Naive B cell (primary cell): ENCODE data around the gene C12orf43. TPM values are rescaled to one million over a fixed set of nuclear protein-coding genes. Genes with fewer than 3 reads are reported as not detected.
"Not testable (repeated sequence)": the region's sequence is repeated elsewhere in the genome, so short reads cannot be mapped to it uniquely, and the experiment has no call there.

Experiments used
- ATAC-seq, 2 donors: fragments of 150-1000 bp; cut with Tn5 transposase; 2 replicates each; pipeline ENCODE4 v1.10.0; 2021; ENCODE audit warnings: low read depth in 2 of 2, mild to moderate bottlenecking in 2 of 2, moderate library complexity in 2 of 2
- DNase-seq: peaks from one replicate; pipeline ENCODE4 v3.0.0; 2022
- H3K27ac Mint-ChIP-seq, 6 donors: one replicate each; pipeline ENCODE4 v1.8.0; 2020 to 2022; ENCODE audit warnings: mild to moderate bottlenecking in 6 of 6, mixed read lengths in 6 of 6, moderate library complexity in 5 of 6, inconsistent platforms in 2 of 6
- H3K27me3 Mint-ChIP-seq, 3 donors: one replicate each; pipeline ENCODE4 v1.8.0; 2021 to 2022; ENCODE audit warnings: mixed read lengths in 3 of 3, mild to moderate bottlenecking in 1 of 3
- H3K36me3 Mint-ChIP-seq, 2 donors: one replicate each; pipeline ENCODE4 v1.8.0; 2020 to 2022; ENCODE audit warnings: mixed read lengths in 2 of 2, inconsistent platforms in 1 of 2, mild to moderate bottlenecking in 1 of 2
- H3K4me1 Mint-ChIP-seq, 3 donors: one replicate each; pipeline ENCODE4 v1.8.0; 2020 to 2022; ENCODE audit warnings: mixed read lengths in 3 of 3, inconsistent platforms in 1 of 3, mild to moderate bottlenecking in 1 of 3, moderate library complexity in 1 of 3
- H3K4me3 Mint-ChIP-seq, 8 donors: one replicate each; pipeline ENCODE4 v1.8.0; 2020 to 2022; ENCODE audit warnings: mild to moderate bottlenecking in 8 of 8, mixed read lengths in 8 of 8, moderate library complexity in 8 of 8, inconsistent platforms in 2 of 8
- H3K9me3 Mint-ChIP-seq, 7 donors: one replicate each; pipeline ENCODE4 v1.8.0; 2020 to 2022; ENCODE audit warnings: mixed read lengths in 7 of 7, mild to moderate bottlenecking in 5 of 7, inconsistent platforms in 2 of 7, moderate library complexity in 1 of 7
- polyA plus RNA-seq, 6 donors: library from polyadenylated mRNA; unstranded; fragments of 300-500 nt; fragmentation: Illumina TruSeq; gene quantifications; one replicate each; pipeline ENCODE4 v1.2.3, GENCODE V29; 2021; ENCODE audit warnings: low read depth in 6 of 6

Gene C12orf43
- polyA plus RNA-seq, 6 donors from 2014 or later, result 15.0 to 19.7 (median 18.7) TPM

- peak overlapping the region in 2 of 6 donors; percentile 10 to 34 for H3K27ac Mint-ChIP-seq
- DNase-seq, H3K9me3 Mint-ChIP-seq, H3K36me3 Mint-ChIP-seq, ATAC-seq, H3K4me1 Mint-ChIP-seq, H3K4me3 Mint-ChIP-seq: not testable (repeated sequence)
- H3K27me3 Mint-ChIP-seq, result peaks cover 40 to 62% (median 53%) of the 10 kb centered on the region in 3 donors
Measured at GRCh38 chr12:121047400-121047799, 31.1 kb upstream of the C12orf43 start.

- Mint-ChIP-seq H3K36me3 (no peaks in the 10 kb centered on the region), H3K27me3 (peaks cover 52 to 67% (median 59%) of the 10 kb centered on the region in 3 donors)
- no peak for ATAC-seq
Measured at GRCh38 chr12:121043067-121043466, 26.8 kb upstream of the C12orf43 start.

DNA sequence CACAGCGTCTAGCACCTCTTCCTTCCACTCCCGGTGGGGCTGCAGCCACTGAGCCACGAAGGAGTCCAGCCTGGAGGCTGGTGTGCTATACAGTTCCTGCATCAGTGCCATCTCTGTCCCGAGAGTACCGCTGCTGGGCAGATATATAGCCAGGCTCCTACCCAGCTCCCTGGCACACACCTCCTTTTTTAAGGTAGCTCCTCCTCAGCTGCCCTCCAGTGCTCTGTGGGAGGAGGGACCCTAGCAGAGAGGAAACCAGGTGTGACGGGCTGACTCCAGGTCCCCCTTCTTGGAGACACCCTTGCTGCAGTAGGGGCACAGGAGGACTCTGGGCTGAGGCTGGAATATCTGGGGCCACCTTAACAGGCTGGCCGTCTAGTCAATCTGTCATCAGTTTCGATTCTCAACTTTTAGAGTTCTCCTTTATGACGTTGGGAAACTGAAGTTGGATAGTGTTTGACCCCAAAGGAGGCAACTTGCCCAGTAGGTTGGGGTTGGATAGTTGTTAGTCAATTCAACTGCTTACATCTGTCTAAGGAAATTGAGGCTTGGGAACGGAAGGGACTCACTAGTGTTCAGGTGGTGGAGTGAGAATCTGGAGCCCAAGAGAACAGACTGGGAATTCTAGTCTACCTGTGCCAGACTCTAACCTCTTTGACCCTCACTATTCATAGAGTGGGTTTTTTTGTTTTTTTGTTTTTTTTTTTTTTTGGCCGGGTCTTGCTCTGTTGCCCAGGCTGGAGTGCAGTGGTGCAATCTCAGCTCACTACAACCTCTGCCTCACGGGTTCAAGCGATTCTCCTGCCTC is 22.8 kb upstream of the C12orf43 start, which contains the start of gene OASL:
Gene OASL, minus strand, starts transcription at position 386 of the 808 bp plus-strand sequence. Its CDS starts 275 bp downstream, at position 111.
- no peaks in the 10 kb centered on the region for H3K36me3 Mint-ChIP-seq
- DNase-seq (peak; percentile 53), ATAC-seq (peak; percentile 78 to 81)
- peaks cover 57 to 73% (median 63%) of the 10 kb centered on the region in 3 donors for H3K27me3 Mint-ChIP-seq
- peak within 1 kb of the TSS in 5 of 6 donors; percentile 28 to 89 (median 82) for H3K27ac Mint-ChIP-seq
- peak within 1 kb of the TSS; percentile 78 to 95 (median 93) for H3K4me3 Mint-ChIP-seq
- H3K4me1 Mint-ChIP-seq, result peaks cover 16 to 34% (median 20%) of the 10 kb centered on the region in 3 donors
- H3K9me3 Mint-ChIP-seq, result peaks cover 0 to 5% (median 0%) of the 10 kb centered on the region in 7 donors

More at GRCh38 chr12:121043067-121043466, 26.8 kb upstream of the C12orf43 start:
- Mint-ChIP-seq H3K4me3 (no peak overlapping the region), H3K27ac (no peak overlapping the region), H3K4me1 (peaks cover 12 to 19% (median 14%) of the 10 kb centered on the region in 3 donors), H3K9me3 (peaks cover 0 to 3% (median 0%) of the 10 kb centered on the region in 7 donors)
- DNase-seq, result no peak

DNA sequence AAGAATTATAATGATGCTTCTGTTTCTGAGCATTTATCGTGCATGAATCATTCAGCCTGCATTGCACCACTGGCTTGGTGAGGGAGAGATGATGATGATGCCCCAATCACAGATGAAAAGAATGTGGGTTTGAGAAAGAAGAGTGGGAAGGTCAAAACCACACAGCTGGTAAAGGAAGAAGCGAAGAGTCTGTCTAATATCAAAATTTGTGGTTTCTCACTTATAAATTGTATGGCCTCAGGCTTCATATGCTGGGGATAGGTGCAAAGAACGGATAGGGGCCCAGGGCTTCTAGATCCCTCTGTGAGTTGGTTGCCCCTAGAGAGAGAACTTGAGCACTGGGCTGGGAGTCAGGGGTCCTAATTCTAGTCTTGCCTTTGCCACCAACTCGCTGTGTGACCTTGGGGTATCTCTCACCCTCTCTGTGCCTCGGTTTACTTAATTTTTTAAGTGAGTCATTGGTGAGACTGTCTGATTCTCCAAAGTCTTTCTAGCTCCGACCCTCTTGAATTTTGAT is 20.6 kb upstream of the C12orf43 start:
- Mint-ChIP-seq H3K27ac (peak overlapping the region in 1 of 6 donors; percentile 81), H3K4me3 (peak overlapping the region in 3 of 8 donors; percentile 13 to 18 (median 16)), H3K27me3 (peaks cover 53 to 69% (median 61%) of the 10 kb centered on the region in 3 donors), H3K36me3 (no peaks in the 10 kb centered on the region), H3K4me1 (peaks cover 16 to 34% (median 20%) of the 10 kb centered on the region in 3 donors), H3K9me3 (peaks cover 0 to 5% (median 0%) of the 10 kb centered on the region in 7 donors)
- DNase-seq (no peak), ATAC-seq (no peak)

DNA sequence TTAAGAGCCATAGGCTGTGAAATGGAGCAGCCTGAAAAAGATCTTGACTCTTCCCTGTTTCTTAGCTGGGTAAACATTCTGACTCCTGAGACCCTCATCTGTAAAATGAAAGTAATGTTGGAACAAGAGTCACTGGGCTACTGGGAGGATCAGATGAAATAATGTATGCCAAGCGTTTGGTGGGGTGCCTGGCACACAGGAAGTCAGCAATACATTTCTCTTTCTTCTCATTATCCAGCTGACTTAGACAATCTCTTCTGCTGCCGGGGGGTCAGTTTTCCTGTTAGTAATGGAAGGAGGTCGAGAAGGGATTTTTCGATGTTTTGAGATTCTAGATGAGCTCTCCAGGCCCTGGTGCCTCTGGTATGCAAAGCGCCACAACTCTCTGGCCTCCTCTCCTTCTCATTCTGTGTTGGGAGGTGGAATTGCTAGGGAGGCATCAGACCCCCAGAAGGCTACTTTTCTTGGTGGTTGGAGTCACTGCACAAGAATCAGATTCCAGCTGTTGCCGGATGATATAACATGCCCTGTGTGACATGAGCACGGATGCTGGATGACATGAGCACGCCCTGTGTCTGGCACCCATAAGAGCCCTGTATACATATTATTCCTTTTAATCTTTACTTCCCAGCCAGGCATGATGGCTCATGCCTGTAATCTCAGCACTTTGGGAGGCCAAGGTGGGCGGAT is 18.5 kb upstream of the C12orf43 start:
- Mint-ChIP-seq H3K9me3 (peaks cover 0 to 5% (median 0%) of the 10 kb centered on the region in 7 donors), H3K36me3 (no peaks in the 10 kb centered on the region), H3K4me1 (peaks cover 16 to 32% (median 20%) of the 10 kb centered on the region in 3 donors), H3K27me3 (peaks cover 47 to 63% (median 52%) of the 10 kb centered on the region in 3 donors), H3K27ac (peak overlapping the region in 1 of 6 donors; percentile 76), H3K4me3 (no peak overlapping the region)
- DNase-seq, result no peak
- ATAC-seq, result no peak

DNA sequence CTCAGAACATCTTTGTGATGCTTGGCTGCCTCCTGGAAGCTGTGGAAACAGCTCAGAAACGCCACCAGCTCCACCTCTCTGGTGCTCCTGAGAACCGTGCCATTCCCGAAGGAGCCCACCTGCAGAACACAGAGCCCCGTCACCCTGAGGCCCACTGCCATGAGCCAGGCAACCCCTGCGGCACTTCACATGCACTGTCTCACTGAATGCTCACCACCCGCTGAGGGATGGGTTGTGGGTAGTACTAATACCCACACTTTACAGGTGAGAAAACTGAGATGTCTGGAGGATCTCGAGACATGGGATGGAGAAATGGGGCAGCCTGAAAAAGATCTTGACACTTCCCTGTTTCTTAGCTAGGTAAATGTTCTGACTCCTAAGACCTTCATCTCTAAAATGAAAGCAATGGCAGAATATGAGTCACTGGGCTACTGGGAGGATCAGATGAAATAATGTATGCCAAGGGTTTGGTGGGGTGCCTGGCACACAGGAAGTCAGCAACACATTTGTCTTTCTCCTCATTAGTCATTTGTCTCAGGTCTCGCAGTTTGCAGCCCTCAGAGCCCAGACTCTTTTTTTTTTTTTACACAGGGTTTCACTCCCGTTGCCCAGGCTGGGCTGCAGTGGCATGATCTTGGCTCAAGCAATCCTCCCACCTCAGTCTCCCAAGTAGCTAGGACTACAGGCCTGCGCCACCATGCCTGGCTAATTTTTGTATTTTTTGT is 17.5 kb upstream of the C12orf43 start:
- no peak for ATAC-seq

GRCh38 chr12:121030576-121031212 is 14.4 kb upstream of the C12orf43 start:
- Mint-ChIP-seq H3K27me3 (peaks cover 44 to 65% (median 49%) of the 10 kb centered on the region in 3 donors), H3K4me3 (no peak overlapping the region), H3K27ac (peak overlapping the region in 1 of 6 donors; percentile 46), H3K9me3 (no peaks in the 10 kb centered on the region), H3K4me1 (peaks cover 0 to under 1% (median 0%) of the 10 kb centered on the region in 3 donors), H3K36me3 (no peaks in the 10 kb centered on the region)
- DNase-seq, result no peak
- ATAC-seq, result no peak

More for the DNA sequence above, 17.5 kb upstream of the C12orf43 start:
- Mint-ChIP-seq H3K27ac (no peak overlapping the region), H3K4me3 (no peak overlapping the region), H3K27me3 (peaks cover 39 to 53% (median 46%) of the 10 kb centered on the region in 3 donors), H3K4me1 (peaks cover 12 to 22% (median 13%) of the 10 kb centered on the region in 3 donors), H3K9me3 (peaks cover 0 to 5% (median 0%) of the 10 kb centered on the region in 7 donors), H3K36me3 (no peaks in the 10 kb centered on the region)
- no peak for DNase-seq

DNA sequence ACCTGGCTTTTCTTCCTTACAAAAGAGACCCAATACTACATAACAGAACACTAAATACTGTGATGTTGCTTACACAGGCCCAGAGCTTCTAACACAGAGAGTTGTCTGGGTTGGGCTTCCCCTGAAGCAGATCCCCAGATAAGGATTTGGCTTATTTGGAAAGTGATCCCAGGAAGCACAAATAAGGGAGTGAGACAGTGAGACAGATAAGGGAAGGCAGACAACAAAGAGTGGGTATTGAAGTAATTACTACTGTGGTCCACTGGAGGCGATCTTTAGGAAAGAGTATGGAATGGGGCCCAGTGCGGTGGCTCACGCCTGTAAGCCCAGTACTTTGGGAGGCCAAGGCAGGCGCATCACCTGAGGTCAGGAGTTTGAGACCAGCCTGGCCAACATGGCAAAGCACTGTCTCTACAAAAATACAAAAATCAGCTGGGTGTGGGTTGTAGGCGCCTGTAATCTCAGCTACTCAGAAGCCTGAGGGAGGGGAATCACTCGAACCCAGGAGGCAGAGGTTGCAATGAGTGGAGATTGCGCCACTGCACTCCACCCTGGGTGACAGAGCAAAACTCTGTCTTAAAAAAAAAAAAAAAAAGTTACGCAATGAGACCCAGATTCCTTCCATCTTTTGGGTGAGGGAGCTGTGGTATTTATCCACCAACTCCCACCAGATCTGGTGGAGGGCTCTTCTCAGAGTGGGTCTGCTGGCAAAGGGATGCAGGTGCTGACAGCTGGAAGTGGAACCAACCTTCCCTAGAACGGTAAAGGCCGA is 10.2 kb upstream of the C12orf43 start:
- no peaks in the 10 kb centered on the region for H3K9me3 Mint-ChIP-seq
- ATAC-seq, result no peak
- no peak for DNase-seq
- H3K27ac Mint-ChIP-seq, result no peak overlapping the region
- H3K4me3 Mint-ChIP-seq, result no peak overlapping the region
- H3K36me3 Mint-ChIP-seq, result peaks cover 0 to 7% of the 10 kb centered on the region in 2 donors
- H3K27me3 Mint-ChIP-seq, result peaks cover 18 to 29% (median 26%) of the 10 kb centered on the region in 3 donors
- no peaks in the 10 kb centered on the region for H3K4me1 Mint-ChIP-seq

DNA sequence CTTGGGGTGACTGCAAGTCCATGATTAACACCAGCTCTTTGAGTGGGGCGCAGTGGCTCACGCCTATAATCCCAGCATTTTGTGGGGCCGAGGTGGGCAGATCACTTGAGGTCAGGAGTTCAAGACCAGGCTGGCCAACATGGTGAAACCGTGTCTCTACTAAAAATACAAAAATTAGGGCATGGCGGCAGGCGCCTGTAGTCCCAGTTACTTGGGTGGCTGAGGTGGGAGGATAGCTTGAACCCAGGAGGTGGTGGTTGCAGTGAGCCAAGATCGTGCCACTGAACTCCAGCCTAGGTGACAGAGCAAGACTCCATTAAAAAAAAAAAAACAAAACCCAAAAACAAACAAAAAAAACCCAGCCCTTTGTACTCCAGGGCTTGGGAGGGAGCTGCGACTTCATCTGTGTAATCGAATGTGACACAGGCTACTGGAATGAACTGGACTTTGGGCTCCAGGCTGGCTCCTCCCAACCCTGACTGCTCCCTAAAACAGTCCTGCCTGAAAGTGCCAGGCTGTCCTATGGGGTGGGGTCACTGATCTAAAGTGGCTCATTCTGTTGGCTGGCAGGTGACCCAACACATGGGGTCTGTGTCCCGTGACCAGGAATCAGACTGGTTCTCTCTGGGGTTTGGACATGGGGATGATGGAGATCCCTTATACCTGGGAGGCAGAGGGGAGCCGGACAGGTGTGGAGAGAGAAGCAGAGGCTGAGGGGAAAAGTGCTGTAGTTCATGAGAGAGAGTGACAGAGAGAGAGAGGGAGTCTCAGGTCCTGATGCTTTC is 9.3 kb upstream of the C12orf43 start:
- peaks cover 0 to 7% of the 10 kb centered on the region in 2 donors for H3K36me3 Mint-ChIP-seq
- peaks cover 17 to 23% (median 18%) of the 10 kb centered on the region in 3 donors for H3K27me3 Mint-ChIP-seq
- H3K9me3 Mint-ChIP-seq, result no peaks in the 10 kb centered on the region
- H3K27ac Mint-ChIP-seq, result no peak overlapping the region
- H3K4me3 Mint-ChIP-seq, result peak overlapping the region in 2 of 8 donors; percentile 53 to 56
- ATAC-seq, result no peak
- no peak for DNase-seq
- H3K4me1 Mint-ChIP-seq, result no peaks in the 10 kb centered on the region

DNA sequence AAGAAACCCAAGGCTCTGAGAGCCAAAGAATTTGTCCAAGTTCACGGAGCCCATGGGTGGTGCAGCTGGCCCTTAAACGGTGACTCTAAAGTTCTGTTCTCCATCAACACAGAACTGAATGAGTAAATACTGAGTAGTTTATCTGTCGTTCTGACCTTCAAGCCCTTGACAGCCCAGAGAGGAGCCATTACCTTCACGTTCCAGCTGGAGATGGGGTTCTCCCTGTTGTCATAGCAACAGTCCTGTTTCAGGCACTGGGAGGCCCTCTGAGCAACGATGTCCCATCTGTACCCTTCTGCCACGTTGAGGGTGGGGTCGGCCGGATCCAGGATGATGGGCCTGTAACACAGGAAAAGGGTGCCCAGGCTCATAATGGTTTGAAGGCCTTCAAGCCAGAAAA is 7.5 kb upstream of the C12orf43 start:
- no peak overlapping the region for H3K27ac Mint-ChIP-seq
- peaks cover 14 to 23% (median 18%) of the 10 kb centered on the region in 3 donors for H3K27me3 Mint-ChIP-seq
- DNase-seq (no peak), ATAC-seq (no peak)
- no peaks in the 10 kb centered on the region for H3K4me1 Mint-ChIP-seq
- no peak overlapping the region for H3K4me3 Mint-ChIP-seq
- H3K9me3 Mint-ChIP-seq, result no peaks in the 10 kb centered on the region
- H3K36me3 Mint-ChIP-seq, result peaks cover 0 to 7% of the 10 kb centered on the region in 2 donors

GRCh38 chr12:121022713-121023112 is 6.4 kb upstream of the C12orf43 start:
- no peak for ATAC-seq
- Mint-ChIP-seq H3K4me3 (no peak overlapping the region), H3K36me3 (peaks cover 0 to 7% of the 10 kb centered on the region in 2 donors)

More at GRCh38 chr12:121022713-121023112, 6.4 kb upstream of the C12orf43 start:
- H3K27me3 Mint-ChIP-seq, result peaks cover 9 to 18% (median 16%) of the 10 kb centered on the region in 3 donors
- no peak for DNase-seq
- H3K27ac Mint-ChIP-seq, result no peak overlapping the region
- no peaks in the 10 kb centered on the region for H3K4me1 Mint-ChIP-seq
- no peaks in the 10 kb centered on the region for H3K9me3 Mint-ChIP-seq
